Hematopoietic multipotent progenitor cell treated with erythropoietin and hydrocortisone succinate and interleukin-3 and kit ligand, for 6 days (in vitro differentiated cells): ENCODE data around the gene ROBO2.

Experiments used
- DNase-seq: peaks from one replicate; pipeline ENCODE4 v3.0.0-alpha.2; 2015

The ROBO2 gene

DNA sequence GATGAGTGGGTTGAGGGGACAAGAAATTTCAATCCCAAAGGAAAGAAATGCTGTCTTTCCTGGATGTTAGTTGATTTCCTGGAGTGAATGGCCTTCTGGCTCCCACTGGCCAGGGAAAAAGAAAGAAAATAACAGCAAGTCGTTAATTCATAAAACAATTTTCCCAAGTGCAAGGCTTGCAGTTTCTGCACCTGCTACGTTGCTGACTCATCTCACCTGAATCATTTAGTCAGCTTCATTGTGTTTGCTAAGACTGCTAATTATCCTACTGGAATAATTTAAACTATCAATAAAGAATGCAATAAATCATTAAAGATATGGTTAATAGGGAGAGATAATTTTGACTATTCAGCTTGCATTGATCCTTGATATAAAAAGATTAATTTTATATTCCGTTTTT lies 387.6 kb downstream of the ROBO2 start:
- DNase-seq: no peak

DNA sequence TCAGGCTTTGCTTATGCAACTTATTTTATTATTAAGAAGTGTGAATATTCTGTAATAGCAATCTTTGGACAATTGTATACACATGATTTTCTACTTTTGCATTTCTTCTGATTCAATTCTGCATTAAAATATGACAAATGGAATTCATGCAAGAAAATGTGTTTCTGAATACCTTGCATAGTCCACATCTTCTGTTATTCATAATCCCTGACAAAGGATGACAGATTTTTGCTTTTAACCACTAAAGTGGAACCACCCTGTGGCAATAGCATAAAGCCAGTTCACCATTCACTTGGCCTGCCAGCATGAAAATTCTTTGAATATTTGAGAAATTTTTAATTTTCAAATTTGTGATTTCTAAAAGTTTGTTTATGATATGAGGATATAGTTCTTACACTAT lies 397.0 kb downstream of the ROBO2 start:
- no peak for DNase-seq

GRCh38 chr3:77446084-77446483 lies 406.2 kb downstream of the ROBO2 start:
- no peak for DNase-seq

GRCh38 chr3:77446761-77447160 lies 406.9 kb downstream of the ROBO2 start:
- no peak for DNase-seq

- DNase-seq: no peak
Observed at GRCh38 chr3:77449459-77450350, 409.8 kb downstream of the ROBO2 start.

GRCh38 chr3:77456431-77456830 lies 416.5 kb downstream of the ROBO2 start:
- DNase-seq: no peak

GRCh38 chr3:77456906-77457305 lies 417.0 kb downstream of the ROBO2 start:
- DNase-seq: no peak

- no peak for DNase-seq
Observed at GRCh38 chr3:77459926-77460325, 420.0 kb downstream of the ROBO2 start.

DNA sequence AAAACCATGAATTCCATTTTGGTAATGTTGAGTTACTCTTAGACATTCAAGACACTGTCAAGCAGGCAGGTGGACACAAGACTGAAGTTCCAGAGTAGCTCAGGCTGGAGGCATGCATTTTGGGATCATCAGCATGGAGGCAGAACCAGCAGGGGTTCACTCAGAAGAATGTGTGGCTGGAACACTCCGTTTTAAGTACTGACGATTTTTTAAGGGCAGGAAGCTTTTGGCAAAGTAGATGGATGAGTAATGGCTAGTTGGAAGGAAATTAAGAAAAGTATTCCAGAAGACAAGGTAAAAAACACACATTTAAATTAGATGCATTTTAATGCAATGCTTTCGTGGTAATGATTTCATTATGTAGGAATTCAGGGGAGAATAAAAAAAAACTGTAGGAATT lies 420.4 kb downstream of the ROBO2 start:
- DNase-seq: no peak

DNA sequence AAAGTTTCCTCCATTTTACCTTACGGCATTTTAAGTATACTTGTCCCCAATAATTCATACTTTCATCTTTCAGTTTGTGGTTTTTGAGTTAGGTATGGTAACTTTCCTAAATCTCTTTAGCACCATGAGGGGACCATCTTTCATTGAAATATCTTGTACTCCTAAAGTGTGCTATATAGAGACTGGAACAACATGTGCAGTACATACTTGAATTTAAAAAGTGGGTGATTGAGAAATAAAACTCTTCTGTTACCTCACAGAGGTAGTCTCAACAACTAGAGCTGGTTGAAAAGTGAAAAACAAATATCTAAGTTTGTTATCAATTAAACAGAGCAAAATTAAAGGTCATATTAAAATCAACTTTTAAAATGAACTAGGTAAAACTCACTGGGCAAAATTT lies 423.1 kb downstream of the ROBO2 start:
- no peak for DNase-seq

DNA sequence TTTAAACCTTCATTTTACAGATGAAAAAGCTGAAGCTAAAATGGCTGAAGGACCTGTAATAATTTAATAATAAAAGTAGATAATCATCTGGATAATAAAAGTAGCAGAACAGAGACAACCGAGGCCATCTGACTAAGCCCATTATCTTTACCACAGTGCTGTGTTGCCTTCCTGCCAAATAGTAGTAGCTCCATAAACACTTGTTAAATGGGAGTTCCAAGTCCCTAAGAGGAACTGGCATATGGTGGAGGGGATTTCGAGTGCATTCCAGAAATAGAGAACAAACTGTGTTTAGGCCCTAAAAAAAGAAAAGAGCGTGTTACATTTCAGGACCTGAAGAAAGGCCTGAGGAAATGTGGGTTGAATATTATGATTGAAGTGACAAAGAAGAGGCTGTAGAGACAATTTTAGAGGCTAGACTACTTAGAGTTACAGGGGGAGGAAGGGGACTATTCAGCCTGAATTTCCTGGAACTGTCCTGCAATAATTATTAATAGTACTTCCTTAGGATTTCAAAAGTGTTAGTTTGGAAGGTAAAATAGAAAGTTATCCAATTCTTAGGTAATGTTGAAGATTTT lies 424.3 kb downstream of the ROBO2 start:
- no peak for DNase-seq

- no peak for DNase-seq
Observed at GRCh38 chr3:77466562-77467115, 426.7 kb downstream of the ROBO2 start.

- no peak for DNase-seq
Observed at GRCh38 chr3:77467702-77468625, 428.1 kb downstream of the ROBO2 start.

DNA sequence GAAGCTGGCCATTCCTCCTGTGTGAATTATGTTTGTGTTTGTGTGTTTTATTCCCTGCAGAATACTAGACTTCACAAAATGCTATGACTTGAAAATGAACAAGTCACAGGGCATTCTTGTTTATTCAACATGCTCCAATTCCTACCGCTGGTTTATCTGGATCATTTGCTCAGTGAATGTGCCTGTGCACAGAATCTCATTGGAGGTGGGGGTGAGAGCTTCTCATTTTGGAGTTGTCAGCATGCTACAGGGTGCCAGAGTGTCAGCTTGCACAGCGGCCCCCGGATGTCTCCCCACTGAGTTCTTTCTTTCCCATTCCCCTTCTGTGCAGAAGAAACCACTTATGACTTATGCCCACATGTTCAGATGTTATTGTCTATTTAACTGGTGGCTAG lies 428.7 kb downstream of the ROBO2 start:
- DNase-seq: no peak

DNA sequence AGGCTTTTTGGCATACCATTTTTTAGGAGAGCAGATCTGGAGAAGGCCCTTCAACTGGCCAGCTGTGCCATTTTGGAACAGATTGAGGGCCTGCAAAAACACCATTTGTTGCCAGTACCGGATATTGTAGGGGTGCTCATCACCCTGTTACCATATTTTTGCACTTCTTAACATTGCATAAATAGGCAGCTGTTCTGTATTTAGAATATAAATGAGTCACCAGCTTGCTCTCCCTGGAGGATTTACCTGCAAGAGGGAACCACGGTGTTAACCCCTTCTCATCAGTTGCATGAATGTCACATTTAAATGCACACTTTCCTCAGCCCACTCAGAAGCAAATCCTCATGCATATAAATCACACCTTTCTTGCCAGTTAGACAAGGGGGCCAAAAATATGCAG lies 435.6 kb downstream of the ROBO2 start:
- no peak for DNase-seq

- no peak for DNase-seq
Observed at GRCh38 chr3:77479021-77479420, 439.1 kb downstream of the ROBO2 start.

DNA sequence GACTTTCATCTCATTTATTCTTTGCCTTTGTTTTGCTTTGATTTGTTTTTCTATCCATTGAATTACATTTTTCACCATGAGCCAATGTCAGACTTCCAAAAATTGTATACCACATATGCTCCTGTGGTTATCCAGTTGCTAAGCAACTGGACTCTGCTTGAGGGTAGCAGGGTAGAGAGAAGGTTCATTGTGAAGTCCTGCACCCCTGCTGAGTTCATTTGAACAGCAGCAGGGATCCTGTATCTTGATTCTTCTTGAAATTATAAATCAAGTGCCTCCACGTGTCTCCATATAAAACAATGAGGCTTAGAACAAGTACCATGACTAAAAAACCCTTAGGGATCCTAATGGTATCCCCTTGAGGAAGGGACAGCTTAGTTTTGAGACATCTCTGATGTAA lies 449.3 kb downstream of the ROBO2 start:
- DNase-seq: no peak

DNA sequence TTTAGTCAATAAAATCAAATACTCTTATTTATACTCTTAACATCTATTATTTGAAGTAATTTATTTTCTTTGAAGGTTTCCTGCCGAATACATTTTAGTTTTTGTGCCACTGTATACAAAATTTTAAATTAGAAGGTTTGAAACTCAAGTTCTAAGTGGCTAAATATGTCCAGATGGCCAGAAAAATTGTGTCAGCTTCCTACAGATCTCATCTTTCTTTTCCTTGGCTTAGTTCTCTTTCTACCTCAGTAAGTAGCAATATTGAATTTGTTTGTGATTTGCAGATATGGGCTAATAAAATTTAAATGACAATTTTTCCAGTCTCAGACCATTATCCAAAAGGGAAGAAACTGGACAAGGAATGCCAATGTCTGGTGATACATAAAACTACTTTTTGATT lies 452.1 kb downstream of the ROBO2 start:
- DNase-seq: no peak

DNA sequence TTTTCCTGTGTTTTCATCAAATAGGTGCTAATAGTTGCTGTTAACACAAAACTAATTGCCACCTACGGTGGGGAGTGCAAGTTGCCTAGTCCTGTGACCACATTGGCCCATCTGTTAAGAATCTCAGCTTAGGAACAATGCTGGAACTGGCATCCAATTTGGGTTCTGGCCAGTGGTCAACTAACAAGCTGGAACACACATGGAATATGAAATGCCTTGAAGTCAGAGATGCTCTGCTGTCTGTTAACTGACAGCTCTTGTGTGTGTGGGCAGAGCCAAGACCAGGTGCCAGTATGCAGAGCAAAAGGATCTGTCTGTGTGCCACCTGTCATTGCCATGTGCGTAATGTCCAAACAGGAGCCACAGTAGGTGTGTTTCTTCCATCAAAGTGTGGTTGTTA lies 460.8 kb downstream of the ROBO2 start:
- no peak for DNase-seq

DNA sequence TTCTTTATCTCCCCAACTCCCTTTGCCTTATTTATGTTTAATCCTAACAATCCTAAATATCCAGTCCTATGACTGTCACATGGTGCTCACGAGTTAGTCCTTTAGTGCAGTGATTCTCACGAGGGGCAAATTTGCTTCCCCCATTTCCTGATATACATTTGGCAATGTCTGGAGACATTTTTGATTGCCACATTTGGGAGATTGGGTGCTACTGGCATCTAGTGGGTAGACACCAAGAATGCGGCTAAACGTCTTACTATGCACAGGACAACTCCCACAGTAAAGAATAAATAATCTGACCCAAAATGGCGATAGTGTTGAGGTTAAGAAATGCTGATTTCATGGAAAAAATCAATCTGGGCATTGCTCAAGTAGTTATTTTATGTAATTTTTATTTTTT lies 466.5 kb downstream of the ROBO2 start:
- no peak for DNase-seq

GRCh38 chr3:77513542-77513941 lies 473.6 kb downstream of the ROBO2 start:
- no peak for DNase-seq

- no peak for DNase-seq
Observed at GRCh38 chr3:77514766-77515165, 474.9 kb downstream of the ROBO2 start.

DNA sequence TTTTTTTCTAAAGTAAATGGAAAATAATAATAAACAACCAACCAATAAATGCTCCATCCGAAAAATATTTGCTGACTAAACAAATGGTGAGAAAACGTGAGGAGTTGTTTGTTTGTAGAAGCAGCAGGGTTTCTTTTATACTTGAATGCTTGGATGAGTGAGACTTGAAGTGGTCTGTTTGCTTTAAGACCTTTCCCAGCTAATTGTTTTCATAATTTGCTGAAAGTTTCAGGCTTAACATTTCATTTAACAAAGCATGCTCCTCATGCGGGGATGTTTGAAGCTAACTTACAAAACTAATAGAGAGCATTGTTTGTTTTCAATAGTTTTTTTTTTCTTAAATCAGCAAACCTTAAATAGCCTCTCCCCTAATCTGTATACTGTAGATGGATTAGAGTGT lies 484.6 kb downstream of the ROBO2 start:
- DNase-seq: no peak
